HG03469 (cell line): ENCODE data around the gene CPNE2.
"Not testable (repeated sequence)": the region's sequence is repeated elsewhere in the genome, so short reads cannot be mapped to it uniquely, and the experiment has no call there.

Source experiments
- ATAC-seq: cut with Tn5 transposase; IDR thresholded peaks from one replicate; pipeline ENCODE4 v1.9.1; 2021; ENCODE audit warnings: mild to moderate bottlenecking, moderate library complexity, moderate number of reproducible peaks; ENCODE audit not compliant: unreplicated experiment

The CPNE2 gene

GRCh38 chr16:57069053-57069452 lies 23.3 kb upstream of the CPNE2 start:
- no peak for ATAC-seq

DNA sequence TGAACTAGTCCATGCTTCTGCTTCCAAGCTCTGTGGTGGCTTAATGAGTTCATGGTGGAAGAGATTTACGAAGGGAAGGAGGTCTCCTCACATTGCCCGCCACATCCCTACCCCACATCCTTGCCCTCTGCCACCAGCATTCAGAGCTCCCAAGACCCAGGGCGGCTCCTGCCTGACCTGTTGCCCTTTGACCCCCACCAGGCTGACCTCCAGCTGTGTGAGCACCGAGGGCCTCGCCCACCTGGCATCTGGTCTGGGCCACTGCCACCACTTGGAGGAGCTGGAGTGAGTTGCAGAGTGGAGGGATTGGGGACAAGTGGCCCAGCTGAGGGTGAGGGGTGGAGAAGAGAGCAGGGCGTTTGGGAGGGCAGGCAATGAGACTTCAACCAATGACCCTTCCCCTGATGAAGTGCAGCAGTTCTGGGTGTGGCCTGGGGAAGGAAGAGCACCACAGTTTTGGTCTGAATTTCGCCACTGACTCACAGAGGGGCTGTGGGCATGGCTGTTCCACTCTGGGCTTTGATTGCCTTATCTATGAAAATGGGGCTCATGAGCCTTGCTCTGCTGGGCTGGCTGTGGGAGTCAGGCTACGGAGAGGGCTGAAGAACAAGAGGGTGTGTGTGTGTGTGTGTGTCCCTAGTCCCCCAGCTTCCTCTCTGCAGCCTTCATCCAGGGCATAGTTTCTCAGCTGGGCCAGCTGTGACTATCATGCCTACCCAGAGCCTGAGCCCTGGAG lies 22.6 kb upstream of the CPNE2 start:
- no peak for ATAC-seq

DNA sequence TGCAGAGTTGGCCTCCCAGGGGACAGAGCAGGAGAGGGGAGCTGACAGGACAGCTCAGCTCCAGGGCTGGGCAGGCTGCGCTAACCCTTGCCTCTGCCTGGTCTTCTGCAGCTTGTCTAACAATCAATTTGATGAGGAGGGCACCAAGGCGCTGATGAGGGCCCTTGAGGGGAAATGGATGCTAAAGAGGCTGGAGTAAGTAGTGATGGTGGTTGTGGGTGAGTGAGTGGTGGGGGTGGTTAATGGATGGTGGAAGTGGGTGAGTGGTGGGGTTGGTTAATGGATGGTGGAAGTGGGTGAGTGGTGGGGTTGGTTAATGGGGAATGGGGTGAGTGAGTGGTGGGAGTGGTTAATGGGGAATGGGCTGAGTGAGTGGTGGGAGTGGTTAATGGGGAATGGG lies 22.0 kb upstream of the CPNE2 start:
- no peak for ATAC-seq

- not testable (repeated sequence) for ATAC-seq
Measured at GRCh38 chr16:57071081-57071732, 21.2 kb upstream of the CPNE2 start.

DNA sequence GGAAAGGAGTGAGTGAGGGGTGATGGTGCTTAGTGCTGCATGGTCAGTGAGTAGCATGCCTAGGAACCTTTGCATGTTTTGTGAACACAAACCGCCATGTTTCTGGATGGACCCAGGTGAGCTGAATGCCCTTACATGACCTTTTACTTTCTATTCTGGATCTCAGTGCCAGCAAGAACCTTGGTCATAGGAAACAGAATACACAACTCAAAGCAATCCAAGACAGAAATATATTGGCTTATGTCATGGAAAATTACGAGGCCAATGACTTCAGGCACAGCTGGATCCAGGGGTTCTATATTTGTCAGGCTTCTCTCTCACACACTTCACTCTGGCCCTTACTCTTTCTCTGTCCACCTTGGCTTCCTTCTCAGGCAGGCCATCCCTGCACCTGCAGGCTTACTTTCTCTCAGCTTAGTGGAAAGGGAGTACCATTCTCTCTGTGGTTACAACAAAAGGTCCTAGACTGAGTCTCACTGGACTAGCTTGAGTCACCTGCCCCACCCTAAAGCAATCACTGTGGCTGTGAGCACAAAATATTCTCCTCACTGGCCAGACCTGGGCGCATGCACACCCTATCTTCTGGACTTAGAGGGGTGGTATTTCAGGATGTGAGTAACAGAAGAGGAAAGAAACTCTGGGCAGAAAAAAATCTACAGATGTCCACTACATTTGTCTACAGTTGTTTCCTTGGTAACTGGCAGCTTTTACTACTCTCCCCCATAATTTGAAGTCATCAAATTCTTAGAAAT lies 20.4 kb upstream of the CPNE2 start:
- ATAC-seq: no peak

- no peak for ATAC-seq
Measured at GRCh38 chr16:57072616-57073275, 19.6 kb upstream of the CPNE2 start.

DNA sequence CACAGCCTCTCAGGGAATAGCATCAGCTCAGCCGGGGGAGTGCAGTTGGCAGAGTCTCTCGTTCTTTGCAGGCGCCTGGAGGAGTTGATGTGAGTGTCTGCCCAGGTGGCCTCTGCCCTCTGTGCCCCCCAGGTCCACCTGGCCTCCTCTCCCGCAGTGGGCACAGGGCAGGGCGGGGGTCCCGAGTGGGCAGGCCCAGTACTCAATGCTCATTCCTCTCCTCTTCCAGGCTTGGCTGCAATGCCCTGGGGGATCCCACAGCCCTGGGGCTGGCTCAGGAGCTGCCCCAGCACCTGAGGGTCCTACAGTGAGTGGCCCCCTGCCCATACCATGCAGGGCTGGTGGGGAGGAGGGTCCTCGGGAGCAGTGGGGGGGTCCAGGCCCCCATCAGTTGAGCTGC lies 14.7 kb upstream of the CPNE2 start:
- no peak for ATAC-seq

DNA sequence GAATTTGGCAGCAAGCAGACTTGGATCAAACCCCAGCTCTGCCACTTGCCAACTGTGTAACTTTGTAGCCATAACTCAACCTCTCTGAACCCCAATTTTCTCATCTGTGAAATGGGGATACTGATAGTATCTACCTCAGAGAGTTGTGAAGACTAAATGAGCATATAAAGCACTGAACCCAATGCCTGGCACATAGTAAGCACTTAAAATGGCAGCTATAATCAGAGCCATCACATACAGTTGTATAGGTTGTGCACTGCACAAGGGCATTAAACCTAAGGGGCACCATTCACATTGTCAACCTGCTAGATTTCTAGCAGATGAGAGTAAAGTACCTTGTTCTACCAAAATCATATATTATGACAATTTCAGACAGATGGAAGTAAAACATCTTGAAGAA lies 10.6 kb upstream of the CPNE2 start:
- no peak for ATAC-seq

GRCh38 chr16:57082664-57083063 lies 9.7 kb upstream of the CPNE2 start:
- ATAC-seq: no peak

GRCh38 chr16:57083485-57084126 lies 8.8 kb upstream of the CPNE2 start:
- no peak for ATAC-seq

DNA sequence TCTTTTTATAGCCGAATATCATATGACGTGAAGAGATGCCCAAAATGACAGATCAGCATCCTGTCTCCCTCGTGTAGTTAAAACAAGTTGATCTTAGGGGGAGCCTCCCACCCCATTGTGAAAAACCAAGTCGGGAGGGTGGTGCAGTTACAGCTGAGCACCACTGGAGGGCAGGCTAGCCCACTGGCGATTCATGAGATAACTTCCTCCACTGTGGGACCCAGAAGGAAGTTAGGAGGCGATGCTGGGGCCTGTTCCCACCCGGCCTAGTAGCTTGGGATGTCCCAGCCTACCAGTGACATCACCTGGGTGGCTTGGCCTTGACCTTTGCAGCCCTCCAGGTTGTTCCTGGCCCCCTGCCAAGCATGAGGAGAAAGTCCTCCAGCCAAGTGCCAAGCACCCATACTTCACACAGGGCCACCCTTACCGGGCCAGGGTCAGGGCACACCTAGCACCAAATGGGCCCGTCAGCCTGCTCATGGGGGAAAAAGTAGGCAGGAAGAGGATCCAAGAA lies 8.1 kb upstream of the CPNE2 start:
- no peak for ATAC-seq

DNA sequence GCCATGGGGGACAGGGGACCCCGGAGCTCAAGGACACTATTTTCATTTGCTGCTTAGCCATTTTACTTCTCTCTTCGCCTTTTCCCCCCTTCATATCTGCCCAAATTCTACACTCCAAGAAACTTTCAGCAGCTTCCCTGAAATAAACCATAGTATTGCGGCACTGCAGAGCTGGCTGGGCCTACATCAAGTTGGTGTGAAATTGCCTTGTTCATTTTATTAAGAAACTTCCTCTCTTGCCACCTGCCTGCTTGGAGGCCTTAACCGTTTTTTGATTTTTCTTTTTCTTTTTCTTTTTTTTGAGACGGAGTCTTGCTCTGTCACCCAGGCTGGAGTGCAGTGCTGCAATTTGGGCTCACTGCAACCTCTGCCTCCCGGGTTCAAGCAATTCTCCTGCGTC lies 7.4 kb upstream of the CPNE2 start:
- no peak for ATAC-seq

GRCh38 chr16:57087003-57087402 lies 5.4 kb upstream of the CPNE2 start:
- ATAC-seq: no peak

DNA sequence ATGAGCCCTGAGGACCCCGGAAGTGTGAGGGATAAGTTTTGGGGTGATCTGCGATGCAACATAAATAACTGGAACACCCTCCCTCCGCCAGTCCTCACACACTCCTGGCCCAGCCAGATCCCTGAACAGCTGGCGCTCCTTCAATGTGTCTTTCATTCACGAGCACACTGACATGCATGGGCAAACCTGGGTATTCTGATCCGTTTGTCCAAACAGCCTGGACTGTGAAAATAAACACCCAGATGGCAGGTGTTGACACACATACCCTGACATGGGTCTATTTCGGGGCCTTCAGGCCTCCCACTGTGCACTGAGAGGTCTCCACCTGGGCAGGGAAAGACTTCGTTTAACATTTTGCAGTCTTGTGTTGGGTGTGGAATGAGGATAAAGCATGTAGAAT lies 3.0 kb upstream of the CPNE2 start:
- ATAC-seq: no peak

DNA sequence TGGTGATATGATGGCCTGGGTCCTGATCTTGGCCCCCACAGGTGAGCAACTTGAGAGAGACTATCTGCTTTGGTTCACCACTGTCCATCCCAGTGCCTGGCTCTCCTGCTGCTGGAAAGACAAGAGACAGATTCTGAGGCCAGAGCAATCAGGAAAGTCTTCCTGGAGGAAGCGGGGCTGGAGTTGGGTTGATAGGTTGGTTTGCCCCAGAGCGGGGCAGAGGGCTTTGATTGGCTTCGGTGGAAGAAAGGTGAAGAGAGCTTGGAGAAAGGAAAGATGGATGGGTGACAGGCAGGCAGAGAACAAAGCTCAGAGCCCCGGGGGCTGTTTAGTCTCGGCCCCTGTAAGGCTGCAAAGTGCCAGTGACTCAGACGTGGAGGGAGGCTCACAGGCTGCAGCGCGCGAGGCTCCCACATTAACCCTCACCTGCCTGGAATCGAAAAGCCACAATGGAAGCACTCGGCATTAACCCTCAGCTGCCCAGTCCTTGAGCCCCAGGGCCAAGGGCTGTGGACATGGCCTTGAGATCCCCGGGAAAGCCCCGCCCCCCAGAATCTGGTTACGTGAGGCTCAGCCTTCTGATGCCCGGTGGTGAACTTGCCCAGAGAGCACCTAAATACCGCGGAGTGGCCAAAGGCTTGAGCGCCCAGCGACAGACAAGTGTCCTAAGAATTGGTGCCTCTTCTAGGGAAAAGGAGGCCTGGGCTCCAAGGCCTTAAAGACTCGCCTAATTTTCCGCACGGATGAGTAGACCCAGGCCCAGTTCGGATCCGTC lies 996 bp upstream of the CPNE2 start:
- no peak for ATAC-seq

GRCh38 chr16:57092786-57093411 lies 516 bp downstream of the CPNE2 start:
- ATAC-seq: no peak

DNA sequence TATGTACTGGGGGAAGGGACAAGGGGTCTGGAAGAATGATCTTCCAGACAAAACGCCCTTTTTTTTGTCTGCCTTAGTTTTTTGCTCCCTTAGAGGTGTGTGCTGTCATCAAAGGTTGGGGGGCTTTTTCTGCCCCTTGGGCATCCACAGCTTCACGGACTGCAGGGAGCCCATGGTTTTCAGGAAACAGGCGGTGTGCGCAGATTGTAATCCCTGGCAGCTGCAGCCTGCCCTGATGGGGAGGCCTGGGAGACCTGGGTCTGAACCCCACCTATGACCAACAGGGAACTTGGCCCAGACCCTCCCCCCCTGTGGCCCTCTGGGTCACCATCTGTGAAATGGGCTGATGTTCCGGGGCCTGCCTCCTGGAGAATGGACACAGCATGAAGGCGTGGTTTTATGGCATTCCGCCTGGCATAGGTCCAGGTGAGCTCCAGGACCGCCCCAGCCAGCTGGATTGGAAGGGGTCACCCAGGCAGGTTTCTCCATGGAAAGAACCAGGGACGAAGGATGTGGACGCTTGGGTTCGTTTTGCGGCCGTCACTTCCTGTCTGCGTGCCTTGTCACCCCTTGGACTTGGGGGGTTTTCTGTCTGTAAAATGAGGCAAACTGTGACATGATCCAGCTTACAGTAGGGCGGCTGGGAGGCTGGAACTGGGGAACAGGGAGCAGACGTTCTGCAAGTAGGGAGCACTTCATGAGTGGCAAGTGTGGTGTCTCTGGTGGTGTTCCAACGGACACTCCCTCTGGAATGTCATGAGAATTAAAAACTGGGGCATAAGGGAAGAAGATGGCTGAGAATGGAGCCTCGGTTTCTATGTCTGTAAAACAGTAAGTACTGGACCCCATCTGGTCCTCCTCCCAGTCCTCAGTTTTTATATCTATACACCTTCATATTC lies 1.5 kb downstream of the CPNE2 start:
- ATAC-seq: no peak

DNA sequence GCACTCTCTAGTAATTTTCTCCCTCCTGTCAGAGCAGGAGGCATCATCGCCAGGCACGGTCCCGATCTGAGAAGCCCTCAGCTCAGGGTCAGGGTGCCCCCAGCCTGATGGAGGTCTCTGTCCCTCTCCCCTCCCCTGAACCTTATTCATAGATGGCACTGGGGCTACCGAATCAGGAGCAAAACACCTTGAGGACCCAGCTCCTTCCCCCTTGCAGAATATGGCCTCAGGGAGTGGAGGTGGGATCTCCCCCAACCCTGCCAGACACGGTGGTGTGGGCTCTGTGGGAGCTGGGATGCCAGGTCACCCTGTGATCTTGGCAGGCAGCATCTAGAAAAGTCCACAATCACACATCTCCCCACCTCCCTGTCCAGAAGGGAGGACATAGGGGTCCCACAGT lies 2.5 kb downstream of the CPNE2 start:
- no peak for ATAC-seq

GRCh38 chr16:57096192-57096591 lies 3.8 kb downstream of the CPNE2 start:
- ATAC-seq: no peak
